HUES48 (cell line): ENCODE results near the gene RANBP3.
"Not testable (repeated sequence)": the region's sequence is repeated elsewhere in the genome, so short reads cannot be mapped to it uniquely, and the experiment has no call there.

ENCODE experiments used
- H3K27ac ChIP-seq: one replicate; pipeline ENCODE4 v1.7.0; 2013; ENCODE audit warnings: low read depth, low read length, inconsistent platforms
- H3K27me3 ChIP-seq: 2 replicates; pipeline ENCODE4 v1.6.1; 2013; ENCODE audit warnings: mild to moderate bottlenecking, low read length; ENCODE audit not compliant: control insufficient read depth, insufficient read depth
- H3K36me3 ChIP-seq: 2 replicates; pipeline ENCODE4 v1.6.1; 2013; ENCODE audit warnings: low read length; ENCODE audit not compliant: control insufficient read depth, insufficient read depth
- H3K4me1 ChIP-seq: 2 replicates; pipeline ENCODE4 v1.6.1; 2013; ENCODE audit warnings: mild to moderate bottlenecking, low read length; ENCODE audit not compliant: control insufficient read depth, insufficient read depth
- H3K4me3 ChIP-seq: 2 replicates; pipeline ENCODE4 v1.5.1; 2013; ENCODE audit warnings: mild to moderate bottlenecking, low read depth, low read length
- H3K9ac ChIP-seq: 2 replicates; pipeline ENCODE4 v1.6.1; 2013; ENCODE audit warnings: mild to moderate bottlenecking, low read depth, low read length, moderate library complexity
- H3K9me3 ChIP-seq: 2 replicates; pipeline ENCODE4 v1.6.1; 2013; ENCODE audit warnings: low read length; ENCODE audit not compliant: control insufficient read depth, insufficient read depth

Gene RANBP3

DNA sequence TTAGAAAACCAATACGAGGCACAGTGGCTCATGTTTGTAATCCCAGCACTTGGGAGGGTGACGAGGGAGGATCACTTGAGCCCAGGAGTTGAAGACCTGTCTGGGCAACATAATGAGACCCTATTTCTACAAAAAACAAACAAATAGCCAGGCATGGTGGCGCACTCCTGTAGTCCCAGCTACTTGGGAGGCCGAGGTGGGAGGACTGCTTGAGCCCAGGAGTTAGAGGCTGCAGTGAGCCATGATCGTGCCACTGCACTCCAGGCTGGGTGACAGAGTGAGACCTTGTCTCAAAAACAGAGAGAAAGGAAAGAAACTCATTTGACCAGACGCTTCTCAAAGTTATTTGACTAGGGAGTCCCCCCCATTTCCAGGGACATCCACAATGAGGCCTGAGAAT, 14.7 kb downstream of the RANBP3 start:
- not testable (repeated sequence) for H3K27me3 ChIP-seq, H3K9ac ChIP-seq, H3K4me3 ChIP-seq, H3K27ac ChIP-seq, H3K36me3 ChIP-seq, H3K9me3 ChIP-seq
- H3K4me1 ChIP-seq = peaks cover 29% of the 10 kb centered on the region

DNA sequence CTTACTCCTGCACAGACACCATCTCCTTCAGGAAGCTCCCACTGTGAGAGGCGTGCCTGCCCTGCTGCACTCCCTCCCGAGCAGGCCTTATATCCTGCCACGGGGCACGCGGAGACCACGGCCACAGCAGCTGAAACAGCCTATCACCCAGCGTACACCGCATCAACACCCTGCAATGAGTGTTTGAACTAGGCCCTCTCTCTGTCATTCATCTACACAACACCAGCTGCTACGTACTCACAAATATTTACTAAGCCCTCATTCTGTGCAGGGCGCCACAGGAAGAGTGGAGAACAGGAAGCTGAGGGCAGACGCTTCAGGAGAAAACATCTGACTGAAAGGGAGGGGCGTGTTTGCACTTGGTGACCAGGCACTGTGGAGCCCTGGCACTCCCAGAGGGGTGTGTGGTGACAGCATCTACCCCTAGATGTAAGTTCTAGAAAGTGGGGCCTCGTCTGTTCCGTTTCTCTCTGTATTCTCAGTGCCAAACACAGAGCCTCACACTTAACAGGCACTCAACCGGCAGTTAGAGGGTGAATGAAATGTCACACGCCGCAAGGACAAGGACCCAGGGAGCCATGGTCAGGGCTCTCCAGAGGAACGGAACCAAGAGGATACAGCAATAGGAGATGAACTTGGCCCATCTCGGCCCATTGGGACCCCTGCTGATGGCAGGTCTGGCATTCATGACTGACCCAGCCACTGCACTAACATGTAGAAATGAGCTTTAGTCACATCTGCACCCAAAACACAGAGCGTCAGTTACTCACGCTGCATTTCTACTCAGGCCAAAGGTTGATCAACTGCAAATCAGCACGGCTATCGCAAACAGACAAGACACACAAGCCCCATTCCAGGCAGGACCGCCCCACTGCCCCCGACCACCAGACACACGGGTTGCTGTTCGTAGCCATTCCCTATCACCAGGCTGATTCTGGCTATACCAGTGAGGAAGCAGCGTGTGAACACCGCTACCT, 15.7 kb downstream of the RANBP3 start:
- peaks cover 35% of the 10 kb centered on the region for H3K4me1 ChIP-seq
- no peaks in the 10 kb centered on the region for H3K27me3 ChIP-seq
- H3K9me3 ChIP-seq = no peaks in the 10 kb centered on the region
- H3K4me3 ChIP-seq = no peak overlapping the region
- peaks cover 7% of the 10 kb centered on the region for H3K36me3 ChIP-seq
- H3K9ac ChIP-seq = no peak overlapping the region
- peak overlapping the region; percentile 60 for H3K27ac ChIP-seq

DNA sequence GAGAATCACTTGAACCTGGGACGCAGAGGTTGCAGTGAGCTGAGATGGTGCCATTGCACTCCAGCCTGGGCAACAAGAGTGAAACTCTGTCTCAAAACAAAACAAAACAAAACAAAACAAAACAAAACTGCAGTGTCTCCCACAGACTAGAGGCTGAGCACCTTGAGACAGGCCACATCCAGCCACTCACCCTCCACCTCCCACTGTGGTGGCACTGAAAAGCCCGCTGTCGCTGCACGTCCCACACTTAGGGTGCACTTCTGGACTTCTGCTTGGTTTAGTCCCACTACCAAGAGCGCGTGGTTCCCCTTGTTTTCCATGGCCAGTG, 16.3 kb downstream of the RANBP3 start:
- Histone ChIP-seq H3K27ac (peak overlapping the region; percentile 32), H3K4me1 (peaks cover 41% of the 10 kb centered on the region)
- not testable (repeated sequence) for H3K27me3 ChIP-seq, H3K4me3 ChIP-seq, H3K9me3 ChIP-seq, H3K9ac ChIP-seq, H3K36me3 ChIP-seq

DNA sequence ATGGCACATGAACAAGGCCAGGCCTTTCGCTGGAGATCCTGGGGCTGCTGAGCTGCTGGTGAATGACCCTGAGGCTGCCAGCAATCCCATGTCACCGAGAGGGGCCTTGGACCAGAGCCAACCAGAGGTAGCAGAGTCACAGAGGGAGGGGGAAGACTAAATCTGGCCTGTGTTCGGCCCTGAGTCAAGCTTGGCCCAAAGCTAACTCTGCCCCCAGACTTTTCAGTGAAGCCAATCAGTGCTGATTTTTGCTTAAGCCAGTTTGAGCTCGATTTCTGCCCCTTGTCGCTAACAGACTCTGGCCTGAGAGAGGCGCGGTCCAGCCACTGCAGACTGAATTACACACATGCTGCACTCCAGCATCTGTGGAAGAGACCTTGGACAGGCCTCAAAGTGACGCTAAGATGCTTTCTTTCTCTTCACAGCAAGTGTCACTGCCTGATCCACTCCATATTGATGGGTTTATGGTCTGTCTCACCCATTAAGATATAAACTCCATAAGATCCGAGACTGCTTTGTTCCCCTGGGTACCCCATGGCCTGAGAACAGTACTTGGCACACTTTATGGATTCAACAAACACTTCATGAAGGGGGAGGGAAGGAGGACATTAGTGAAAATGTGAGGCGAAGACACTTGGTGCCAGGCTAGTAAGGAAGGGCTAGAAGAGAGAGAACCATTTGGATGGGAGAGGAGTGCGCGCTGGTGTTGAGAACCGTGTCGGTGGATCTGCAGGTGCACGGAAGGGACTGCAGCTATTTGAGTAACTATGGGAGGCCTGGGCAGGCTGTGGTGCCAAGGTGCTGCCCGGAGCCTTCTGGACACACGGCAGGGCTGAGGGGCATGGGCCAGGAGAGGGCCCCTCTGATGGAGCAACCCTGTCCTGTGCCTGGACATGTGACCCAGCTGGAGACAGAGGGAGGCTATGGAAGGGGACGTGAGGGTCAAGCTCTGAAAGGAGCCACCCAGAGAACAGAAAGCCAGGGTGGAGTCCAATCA, 17.6 kb downstream of the RANBP3 start:
- no peak overlapping the region for H3K9ac ChIP-seq
- H3K36me3 ChIP-seq = no peaks in the 10 kb centered on the region
- peaks cover 51% of the 10 kb centered on the region for H3K4me1 ChIP-seq
- no peak overlapping the region for H3K4me3 ChIP-seq
- H3K9me3 ChIP-seq = no peaks in the 10 kb centered on the region
- no peak overlapping the region for H3K27ac ChIP-seq
- no peaks in the 10 kb centered on the region for H3K27me3 ChIP-seq

DNA sequence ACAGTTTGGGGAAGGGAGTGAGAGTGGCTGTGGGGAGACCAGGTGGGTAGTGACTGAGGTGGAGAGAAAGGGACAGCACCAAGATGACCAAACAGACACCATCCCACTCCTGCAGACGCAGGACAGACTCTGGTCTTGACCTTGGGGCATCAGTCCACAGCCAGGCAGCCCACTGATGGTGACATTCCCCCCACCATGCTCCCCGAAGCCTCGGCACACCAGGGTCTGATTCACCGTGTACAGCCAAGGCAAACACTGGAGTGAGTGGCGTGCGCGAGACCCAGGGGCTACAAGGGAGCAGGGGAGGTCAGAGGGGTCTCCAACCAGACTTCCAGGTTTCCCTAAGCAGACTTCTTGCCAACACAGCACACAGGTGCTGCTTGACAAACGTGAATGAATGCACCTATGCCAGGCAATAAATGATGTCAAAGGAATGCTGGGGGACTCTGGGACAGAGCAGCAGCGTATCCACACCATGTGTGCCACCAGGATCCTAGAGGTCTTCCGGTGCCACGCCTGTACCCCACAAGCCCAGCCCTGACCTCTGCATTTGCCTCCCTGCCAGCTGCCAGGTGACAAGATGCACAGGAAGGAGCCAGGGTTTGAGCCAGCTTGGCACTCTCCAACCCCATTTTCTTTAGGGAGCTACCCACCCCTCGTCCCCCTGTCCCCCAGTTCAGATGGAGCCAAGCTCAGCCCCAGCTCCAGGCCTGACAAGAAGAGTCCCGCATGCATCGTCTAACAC, 18.5 kb downstream of the RANBP3 start:
- Histone ChIP-seq H3K4me1 (peaks cover 55% of the 10 kb centered on the region), H3K9me3 (no peaks in the 10 kb centered on the region), H3K36me3 (no peaks in the 10 kb centered on the region), H3K27me3 (no peaks in the 10 kb centered on the region), H3K9ac (no peak overlapping the region), H3K27ac (no peak overlapping the region), H3K4me3 (no peak overlapping the region)

DNA sequence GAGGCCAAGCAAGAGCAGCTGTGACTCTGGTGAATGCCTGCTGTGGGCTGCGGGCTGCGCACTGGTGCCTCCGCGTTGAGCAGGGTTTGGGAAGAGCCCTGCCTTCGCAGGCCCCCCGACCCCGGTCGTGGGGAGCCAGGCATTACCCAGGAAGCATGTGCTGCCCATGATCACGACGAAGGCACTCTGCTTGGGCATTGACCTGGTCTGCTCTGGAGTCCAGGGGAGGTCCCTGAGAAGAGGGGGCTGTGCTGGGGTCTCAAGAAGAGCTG, 19.2 kb downstream of the RANBP3 start:
- Histone ChIP-seq H3K36me3 (no peaks in the 10 kb centered on the region), H3K9me3 (no peaks in the 10 kb centered on the region), H3K4me1 (peaks cover 62% of the 10 kb centered on the region), H3K4me3 (no peak overlapping the region), H3K9ac (no peak overlapping the region), H3K27me3 (no peaks in the 10 kb centered on the region), H3K27ac (no peak overlapping the region)

DNA sequence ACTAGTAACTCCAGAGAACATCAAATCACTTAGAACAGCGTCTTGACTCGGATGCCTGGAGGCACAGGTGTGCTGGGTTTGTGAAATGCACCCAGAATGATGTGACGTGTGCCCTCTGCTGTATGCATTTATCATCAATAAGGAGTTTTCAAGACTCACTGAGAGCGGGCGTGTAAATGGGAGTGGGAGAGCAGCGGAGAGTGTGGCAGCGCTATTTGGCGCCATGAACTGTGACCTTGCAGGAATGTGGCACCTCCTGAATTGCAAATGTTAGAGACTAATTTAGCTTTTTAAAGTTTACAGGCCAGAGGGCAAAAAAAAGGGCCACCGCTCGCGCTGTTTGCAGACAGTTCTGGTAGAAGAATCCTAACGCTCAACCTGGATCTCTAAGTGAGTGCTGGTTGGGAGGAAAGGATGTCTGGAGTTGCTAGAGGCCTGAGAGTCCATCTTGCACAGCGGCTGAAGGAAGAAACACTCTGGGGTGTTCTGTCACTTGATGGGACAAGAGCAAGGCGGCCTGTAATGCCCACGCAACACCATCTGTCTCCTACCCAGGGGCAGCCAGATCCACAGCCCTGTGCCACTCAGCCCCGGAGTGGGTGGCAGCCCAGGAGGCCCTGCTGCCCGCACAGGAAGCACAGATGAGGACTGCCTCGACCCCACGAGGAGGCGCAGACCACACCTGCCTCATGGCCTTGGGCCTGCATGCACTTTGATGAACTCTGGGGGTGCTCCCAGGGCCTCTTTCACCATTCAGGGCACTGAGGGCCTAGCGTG, 19.7 kb downstream of the RANBP3 start:
- Histone ChIP-seq H3K4me3 (no peak overlapping the region), H3K9ac (no peak overlapping the region), H3K36me3 (no peaks in the 10 kb centered on the region), H3K4me1 (peaks cover 67% of the 10 kb centered on the region), H3K27ac (peak overlapping the region; percentile 51), H3K27me3 (no peaks in the 10 kb centered on the region), H3K9me3 (no peaks in the 10 kb centered on the region)

DNA sequence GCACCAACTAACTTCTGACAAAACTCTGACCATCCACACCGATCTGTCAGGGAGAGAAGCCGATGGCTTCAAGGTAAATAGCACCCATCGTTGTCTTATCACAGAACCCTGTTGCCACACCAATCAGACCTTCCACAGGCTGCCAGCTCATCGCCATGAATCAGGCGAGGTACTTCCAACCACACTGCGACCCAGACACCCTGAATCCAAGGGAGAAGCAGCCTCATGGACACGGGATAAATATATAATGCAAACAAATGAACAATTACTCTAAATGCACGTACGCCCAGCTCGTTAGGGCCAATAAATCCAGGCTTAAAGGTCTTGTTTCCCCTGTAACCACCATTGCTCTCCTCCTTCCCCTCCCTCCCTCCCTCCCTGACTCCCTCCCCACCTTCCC, 20.8 kb downstream of the RANBP3 start:
- Histone ChIP-seq H3K4me3 (no peak overlapping the region), H3K27ac (no peak overlapping the region), H3K27me3 (no peaks in the 10 kb centered on the region), H3K9me3 (no peaks in the 10 kb centered on the region), H3K9ac (no peak overlapping the region), H3K36me3 (no peaks in the 10 kb centered on the region), H3K4me1 (peaks cover 69% of the 10 kb centered on the region)

DNA sequence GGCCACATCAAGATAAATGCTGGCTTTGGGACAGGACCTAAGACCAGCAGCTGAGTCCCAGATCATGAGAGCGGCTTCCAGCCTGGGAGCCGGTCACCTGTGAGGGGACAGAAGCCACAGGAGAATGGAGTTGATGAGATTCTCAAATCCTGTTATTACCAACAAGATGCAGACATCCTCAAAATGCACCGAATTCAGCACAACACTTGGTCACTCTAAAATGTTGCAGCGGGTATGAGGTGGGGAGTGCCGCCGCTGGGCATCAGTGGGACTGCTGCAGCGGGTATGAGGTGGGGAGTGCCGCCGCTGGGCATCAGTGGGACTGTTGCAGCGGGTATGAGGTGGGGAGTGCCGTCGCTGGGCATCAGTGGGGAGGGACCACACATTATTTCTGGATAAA, 21.2 kb downstream of the RANBP3 start:
- Histone ChIP-seq H3K4me3 (no peak overlapping the region), H3K9me3 (no peaks in the 10 kb centered on the region), H3K9ac (no peak overlapping the region), H3K4me1 (peaks cover 69% of the 10 kb centered on the region), H3K27ac (no peak overlapping the region), H3K36me3 (no peaks in the 10 kb centered on the region), H3K27me3 (no peaks in the 10 kb centered on the region)

DNA sequence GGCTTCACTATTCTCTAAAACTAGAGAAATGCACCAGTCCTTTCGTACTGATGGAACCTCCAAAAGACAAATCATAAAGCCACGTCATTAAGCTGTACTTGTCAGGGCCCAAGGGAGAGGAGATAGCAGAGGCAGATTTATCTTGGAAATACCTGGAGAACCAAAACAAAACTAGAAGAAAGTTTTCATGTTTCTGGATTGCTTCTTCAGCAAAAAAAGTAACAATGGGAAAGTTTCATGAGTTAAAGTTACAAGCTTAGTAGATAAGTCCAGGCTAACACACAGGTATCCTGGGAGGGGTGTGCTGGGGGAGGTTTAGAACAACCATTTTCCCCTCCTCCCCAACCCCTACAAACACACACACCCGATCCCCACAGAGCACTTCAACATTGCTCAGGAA, 21.6 kb downstream of the RANBP3 start:
- no peaks in the 10 kb centered on the region for H3K27me3 ChIP-seq
- no peaks in the 10 kb centered on the region for H3K9me3 ChIP-seq
- H3K9ac ChIP-seq = no peak overlapping the region
- H3K27ac ChIP-seq = no peak overlapping the region
- no peaks in the 10 kb centered on the region for H3K36me3 ChIP-seq
- peaks cover 72% of the 10 kb centered on the region for H3K4me1 ChIP-seq
- no peak overlapping the region for H3K4me3 ChIP-seq
